Measurements from ENCODE around the gene B9D1.

- TF ChIP-seq EZH2 (IDR thresholded peaks at IDR 0.05) (no peak), SRF (IDR thresholded peaks at IDR 0.05; ENCODE audit: low read depth) (no peak), ZNF274 (IDR thresholded peaks at IDR 0.05; ENCODE audit: low read depth, low read length) (no peak), SIN3A (IDR thresholded peaks at IDR 0.05; ENCODE audit: low read depth) (no peak), CTCF (IDR thresholded peaks at IDR 0.05 in 2 of 3, conservative IDR thresholded peaks at IDR 0.05 in 1 of 3; ENCODE audit: borderline replicate concordance in 1 of 3, insufficient read depth in 1 of 3, low read depth in 2 of 3, low read length in 2 of 3) (no peak)
These were observed 45.2 kb upstream of the B9D1 start for GRCh38 chr17:19407601-19408345.

Measured in HCT116 (cell line).